Vagina (tissue), 2 donors: ENCODE measurements around the gene TCF7. TPM values are rescaled to one million over a fixed set of nuclear protein-coding genes. Genes with fewer than 3 reads are reported as not detected.

Source experiments
- DNase-seq, 2 donors: peaks; one replicate each; pipeline ENCODE4 v3.0.0-alpha.2; 2017; ENCODE audit errors: extremely low spot score in 2 of 2
- H3K27ac ChIP-seq: fragments of 200-600 bp; sonication (generic); one replicate; pipeline ENCODE4 v1.5.1; 2019
- H3K27me3 ChIP-seq: fragments of 200-600 bp; sonication (generic); one replicate; pipeline ENCODE4 v1.5.1; 2019
- H3K36me3 ChIP-seq, 2 donors: fragments of 200-600 bp; sonication (generic); one replicate each; pipeline ENCODE4 v1.5.1; 2017 to 2019
- H3K4me1 ChIP-seq: fragments of 200-600 bp; sonication (generic); one replicate; pipeline ENCODE4 v1.5.1; 2019
- H3K4me3 ChIP-seq, 2 donors: fragments of 200-600 bp; sonication (generic); 1 replicate in 1 of 2; 2 replicates in 1 of 2; pipeline ENCODE4 v1.5.1; 2016 to 2019
- H3K9me3 ChIP-seq: fragments of 200-600 bp; sonication (generic); one replicate; pipeline ENCODE4 v1.5.1; 2019
- CTCF ChIP-seq, 3 experiments: fragments of 450-650 bp in 2 of 3; fragments of 200-600 bp in 1 of 3; sonication (generic) in 1 of 3; IDR thresholded peaks; one replicate each; pipeline ENCODE4 v1.5.1; 2017 to 2019; ENCODE audit warnings: antibody characterized with exemption in 3 of 3, mild to moderate bottlenecking in 2 of 3, moderate library complexity in 2 of 3
- POLR2A ChIP-seq, 2 donors: fragments of 450-650 bp; IDR thresholded peaks; one replicate each; pipeline ENCODE4 v1.6.1; 2017; ENCODE audit warnings: antibody characterized with exemption in 2 of 2, mild to moderate bottlenecking in 2 of 2, moderate library complexity in 2 of 2
- POLR2AphosphoS5 ChIP-seq, 2 donors: sonication (generic); formaldehyde crosslinking; IDR thresholded peaks; one replicate each; pipeline ENCODE4 v1.9.0; 2017; ENCODE audit warnings: antibody characterized with exemption in 2 of 2, mild to moderate bottlenecking in 2 of 2, low read depth in 1 of 2; ENCODE audit not compliant: insufficient read depth in 1 of 2
- intact Hi-C: fragments of 100-400 bp; cut with DNase I; formaldehyde crosslinking; loops from one replicate; pipeline ENCODE4 v1.15.1; 2023
- total RNA-seq: library from RNA; depleted of rRNA; stranded (reverse); fragments of >200 nt; gene quantifications from one replicate; pipeline ENCODE4 v1.2.3, GENCODE V29; 2016

The TCF7 gene
- total RNA-seq, 1 donor from 2014 or later, result 1.7 TPM

GRCh38 chr5:134120386-134121138 is 6.1 kb downstream of the TCF7 start:
- no peak overlapping the region for H3K27ac ChIP-seq
- H3K9me3 ChIP-seq, result no peaks in the 10 kb centered on the region
- intact Hi-C loops, result no loop called here
- H3K4me3 ChIP-seq, result no peak overlapping the region
- no peaks in the 10 kb centered on the region for H3K27me3 ChIP-seq
- no peaks in the 10 kb centered on the region for H3K36me3 ChIP-seq
- H3K4me1 ChIP-seq, result peaks cover 15% of the 10 kb centered on the region
- TF ChIP-seq CTCF (IDR thresholded peaks at IDR 0.05) (no peak), POLR2A (IDR thresholded peaks at IDR 0.05) (no peak), POLR2AphosphoS5 (IDR thresholded peaks at IDR 0.05; ENCODE audit: insufficient read depth in 1 of 2, low read depth in 1 of 2) (no peak)
- no peak for DNase-seq

- intact Hi-C loops, result no loop called here
- no peaks in the 10 kb centered on the region for H3K27me3 ChIP-seq
- TF ChIP-seq POLR2A (IDR thresholded peaks at IDR 0.05), result no peak
- TF ChIP-seq POLR2AphosphoS5 (IDR thresholded peaks at IDR 0.05; ENCODE audit: insufficient read depth in 1 of 2, low read depth in 1 of 2), result peak in 1 of 2 donors; percentile 35
- DNase-seq, result no peak
- no peaks in the 10 kb centered on the region for H3K9me3 ChIP-seq
- H3K27ac ChIP-seq, result no peak overlapping the region
- H3K4me3 ChIP-seq, result no peak overlapping the region
- peaks cover 25% of the 10 kb centered on the region for H3K4me1 ChIP-seq
- H3K36me3 ChIP-seq, result no peaks in the 10 kb centered on the region
Observed at GRCh38 chr5:134122530-134122929, 8.0 kb downstream of the TCF7 start.

GRCh38 chr5:134123360-134123759 is 8.9 kb downstream of the TCF7 start:
- TF ChIP-seq POLR2A (IDR thresholded peaks at IDR 0.05), result no peak
- no peak for TF ChIP-seq CTCF (IDR thresholded peaks at IDR 0.05)
- TF ChIP-seq POLR2AphosphoS5 (IDR thresholded peaks at IDR 0.05; ENCODE audit: insufficient read depth in 1 of 2, low read depth in 1 of 2), result no peak
- no peak overlapping the region for H3K27ac ChIP-seq
- no peak overlapping the region for H3K4me3 ChIP-seq
- no peak for DNase-seq
- intact Hi-C loops, result no loop called here
- no peaks in the 10 kb centered on the region for H3K27me3 ChIP-seq
- no peaks in the 10 kb centered on the region for H3K36me3 ChIP-seq
- no peaks in the 10 kb centered on the region for H3K9me3 ChIP-seq
- peaks cover 29% of the 10 kb centered on the region for H3K4me1 ChIP-seq

- H3K9me3 ChIP-seq, result no peaks in the 10 kb centered on the region
- H3K36me3 ChIP-seq, result no peaks in the 10 kb centered on the region
- TF ChIP-seq POLR2AphosphoS5 (IDR thresholded peaks at IDR 0.05; ENCODE audit: insufficient read depth in 1 of 2, low read depth in 1 of 2) (no peak), CTCF (IDR thresholded peaks at IDR 0.05) (no peak), POLR2A (IDR thresholded peaks at IDR 0.05) (no peak)
- H3K4me3 ChIP-seq, result no peak overlapping the region
- DNase-seq, result no peak
- intact Hi-C loops, result no loop called here
- peak overlapping the region; percentile 79 for H3K27ac ChIP-seq
- H3K27me3 ChIP-seq, result no peaks in the 10 kb centered on the region
- peaks cover 29% of the 10 kb centered on the region for H3K4me1 ChIP-seq
Observed at GRCh38 chr5:134124289-134125038, 10.0 kb downstream of the TCF7 start.

GRCh38 chr5:134125039-134126015 is 10.8 kb downstream of the TCF7 start:
- TF ChIP-seq POLR2A (IDR thresholded peaks at IDR 0.05) (no peak), POLR2AphosphoS5 (IDR thresholded peaks at IDR 0.05; ENCODE audit: insufficient read depth in 1 of 2, low read depth in 1 of 2) (peak in 1 of 2 donors; percentile 61), CTCF (IDR thresholded peaks at IDR 0.05) (no peak)
- H3K27ac ChIP-seq, result peak overlapping the region; percentile 79
- DNase-seq, result no peak
- no peaks in the 10 kb centered on the region for H3K36me3 ChIP-seq
- peaks cover 29% of the 10 kb centered on the region for H3K4me1 ChIP-seq
- H3K27me3 ChIP-seq, result no peaks in the 10 kb centered on the region
- intact Hi-C loops, result no loop called here
- no peaks in the 10 kb centered on the region for H3K9me3 ChIP-seq
- H3K4me3 ChIP-seq, result no peak overlapping the region
